ENCODE results near the gene ACTRT3.

Gene ACTRT3

GRCh38 chr3:169787791-169788190 is 18.4 kb upstream of the ACTRT3 start:
- Histone ChIP-seq H3F3A (ENCODE audit: insufficient read depth, low read length) (no peaks in the 10 kb centered on the region), H3K36me3 (ENCODE audit: insufficient read depth, low read length) (peaks cover 79% of the 10 kb centered on the region), H3K27me3 (ENCODE audit: insufficient read depth, low read length) (no peaks in the 10 kb centered on the region), H3K4me1 (ENCODE audit: insufficient read depth, low read length, severe bottlenecking) (no peaks in the 10 kb centered on the region), H3K4me3 (ENCODE audit: low read depth, low read length, poor library complexity, severe bottlenecking) (no peak overlapping the region), H3K79me2 (ENCODE audit: insufficient read depth, low read length) (no peaks in the 10 kb centered on the region), H3K9me2 (ENCODE audit: low read depth, low read length) (no peaks in the 10 kb centered on the region), H2AFZ (ENCODE audit: low read length) (no peak overlapping the region), H3K27ac (ENCODE audit: low read depth, low read length, poor library complexity, severe bottlenecking) (no peak overlapping the region), H3K9ac (ENCODE audit: low read length) (no peak overlapping the region), H3K4me2 (ENCODE audit: low read length) (no peak overlapping the region), H3K9me3 (ENCODE audit: low read length) (no peaks in the 10 kb centered on the region), H4K20me1 (ENCODE audit: insufficient read depth, low read length) (no peaks in the 10 kb centered on the region)
- TF ChIP-seq EZH2 (IDR thresholded peaks at IDR 0.05; ENCODE audit: borderline replicate concordance, low read length): no peak
- no peak for TF ChIP-seq CTCF (IDR thresholded peaks at IDR 0.05; ENCODE audit: low read length)

- Histone ChIP-seq H3K9me2 (ENCODE audit: low read depth, low read length) (no peaks in the 10 kb centered on the region), H3K9me3 (ENCODE audit: low read length) (no peaks in the 10 kb centered on the region), H3K27me3 (ENCODE audit: insufficient read depth, low read length) (no peaks in the 10 kb centered on the region), H3K36me3 (ENCODE audit: insufficient read depth, low read length) (peaks cover 83% of the 10 kb centered on the region), H3F3A (ENCODE audit: insufficient read depth, low read length) (no peaks in the 10 kb centered on the region), H3K9ac (ENCODE audit: low read length) (no peak overlapping the region), H4K20me1 (ENCODE audit: insufficient read depth, low read length) (no peaks in the 10 kb centered on the region), H2AFZ (ENCODE audit: low read length) (no peak overlapping the region), H3K27ac (ENCODE audit: low read depth, low read length, poor library complexity, severe bottlenecking) (no peak overlapping the region), H3K79me2 (ENCODE audit: insufficient read depth, low read length) (no peaks in the 10 kb centered on the region), H3K4me3 (ENCODE audit: low read depth, low read length, poor library complexity, severe bottlenecking) (no peak overlapping the region), H3K4me1 (ENCODE audit: insufficient read depth, low read length, severe bottlenecking) (no peaks in the 10 kb centered on the region), H3K4me2 (ENCODE audit: low read length) (no peak overlapping the region)
- TF ChIP-seq CTCF (IDR thresholded peaks at IDR 0.05; ENCODE audit: low read length): no peak
- no peak for TF ChIP-seq EZH2 (IDR thresholded peaks at IDR 0.05; ENCODE audit: borderline replicate concordance, low read length)
Observed at GRCh38 chr3:169787120-169787519, 17.8 kb upstream of the ACTRT3 start.

- H3K9me3 ChIP-seq (ENCODE audit: low read length): no peaks in the 10 kb centered on the region
- no peaks in the 10 kb centered on the region for H3K4me1 ChIP-seq (ENCODE audit: insufficient read depth, low read length, severe bottlenecking)
- H2AFZ ChIP-seq (ENCODE audit: low read length): no peak overlapping the region
- no peaks in the 10 kb centered on the region for H4K20me1 ChIP-seq (ENCODE audit: insufficient read depth, low read length)
- H3F3A ChIP-seq (ENCODE audit: insufficient read depth, low read length): no peaks in the 10 kb centered on the region
- H3K4me3 ChIP-seq (ENCODE audit: low read depth, low read length, poor library complexity, severe bottlenecking): no peak overlapping the region
- no peaks in the 10 kb centered on the region for H3K9me2 ChIP-seq (ENCODE audit: low read depth, low read length)
- no peak overlapping the region for H3K9ac ChIP-seq (ENCODE audit: low read length)
- H3K79me2 ChIP-seq (ENCODE audit: insufficient read depth, low read length): peaks cover under 1% of the 10 kb centered on the region; the same call in 1 of the 2 replicates
- peaks cover 97% of the 10 kb centered on the region for H3K36me3 ChIP-seq (ENCODE audit: insufficient read depth, low read length)
- no peaks in the 10 kb centered on the region for H3K27me3 ChIP-seq (ENCODE audit: insufficient read depth, low read length)
- no peak for TF ChIP-seq EZH2 (IDR thresholded peaks at IDR 0.05; ENCODE audit: borderline replicate concordance, low read length)
- TF ChIP-seq CTCF (IDR thresholded peaks at IDR 0.05; ENCODE audit: low read length): no peak
- H3K27ac ChIP-seq (ENCODE audit: low read depth, low read length, poor library complexity, severe bottlenecking): no peak overlapping the region
- H3K4me2 ChIP-seq (ENCODE audit: low read length): no peak overlapping the region
Observed at GRCh38 chr3:169781209-169781855, 12.0 kb upstream of the ACTRT3 start.
